ENCODE measurements around the gene MOSPD3. TPM values are rescaled to one million over a fixed set of nuclear protein-coding genes. Genes with fewer than 3 reads are reported as not detected.

Gene MOSPD3
- total and polyA plus RNA-seq, 10 of the 15 experiments (the other 5 are each of a cell fraction or from before 2014, with no cell fraction given) = 0.61 to 13.6 (median 4.1) TPM

- in situ Hi-C loops (cut with MboI) (no loop called here), intact Hi-C loops (cut with micrococcal nuclease; ENCODE audit: unreplicated experiment) (no loop called here)
- DNase-seq (ENCODE audit: low read depth, low spot score) (no peak), ATAC-seq (no peak), FAIRE-seq (peak; percentile 70)
- peaks cover 29% of the 10 kb centered on the region for H3K79me2 ChIP-seq (ENCODE audit: control insufficient read depth, insufficient read depth, low read length)
- RAD21 ChIA-PET (ENCODE audit: unreplicated experiment) = no interaction called here
- CTCF ChIA-PET = interaction anchor here (11.6 kb wide), 1 partner anchor 17 kb away, joined by 190 read pairs; no protein-coding TSS in a partner anchor
- peaks cover 11 to 14% of the 10 kb centered on the region in 2 experiments for H3K36me3 ChIP-seq (ENCODE audit: control insufficient read depth in 2 of 2, insufficient read depth in 2 of 2, low read length in 1 of 2)
- no peak overlapping the region for H3K27ac ChIP-seq (ENCODE audit: control insufficient read depth, insufficient read depth)
- POLR2A ChIA-PET = no interaction called here
- 89% methylated on average over 11 of the region's 11 CpGs for WGBS (ENCODE audit: insufficient coverage, insufficient replicate concordance, low lambda C conversion rate, missing lambda C conversion rate)
- no peak for TF ChIP-seq PML (IDR thresholded peaks at IDR 0.05; ENCODE audit: low read length)
- TF ChIP-seq SMC3 (IDR thresholded peaks at IDR 0.05; ENCODE audit: borderline replicate concordance, low read length) = no peak
- TF ChIP-seq HDGF (IDR thresholded peaks at IDR 0.05) = peak; percentile 80; the same call in 1 of the 2 replicates
- TF ChIP-seq ZNF274 (IDR thresholded peaks at IDR 0.05; ENCODE audit: insufficient read depth, insufficient read length) = no peak
- no peak for TF ChIP-seq USF2 (IDR thresholded peaks at IDR 0.05; ENCODE audit: borderline replicate concordance, low read depth, low read length)
- TF ChIP-seq IKZF1 (conservative IDR thresholded peaks at IDR 0.05) = no peak
- peak; percentile 62 for TF ChIP-seq NR2C2 (IDR thresholded peaks at IDR 0.05; ENCODE audit: borderline replicate concordance, control insufficient read depth, insufficient read length, low read depth)
- no peak for TF ChIP-seq ESRRA (IDR thresholded peaks at IDR 0.05; ENCODE audit: low read length)
- no peak for TF ChIP-seq YBX1 (IDR thresholded peaks at IDR 0.05)
- no peaks in the 10 kb centered on the region for H4K20me1 ChIP-seq (ENCODE audit: control insufficient read depth, insufficient read depth)
- no peak overlapping the region for H3K4me3 ChIP-seq
- H3K4me2 ChIP-seq (ENCODE audit: control insufficient read depth, insufficient read depth) = no peak overlapping the region
- H2AFZ ChIP-seq (ENCODE audit: control insufficient read depth, low read depth, low read length) = no peak overlapping the region
- H3K9ac ChIP-seq (ENCODE audit: control insufficient read depth, insufficient read depth, low read length) = no peak overlapping the region
- peaks cover 21% of the 10 kb centered on the region for H3K4me1 ChIP-seq (ENCODE audit: control insufficient read depth, insufficient read depth, low read length)
- no peaks in the 10 kb centered on the region for H3K27me3 ChIP-seq (replicated peaks in 1 of 2; ENCODE audit: control insufficient read depth in 2 of 2, insufficient read depth in 2 of 2, low read length in 1 of 2)
- BruUV-seq (replicated peaks) = no TSS peak
- no peaks in the 10 kb centered on the region for H3K9me3 ChIP-seq (replicated peaks; ENCODE audit: control insufficient read depth, insufficient read depth, low read length)
- SMC1A ChIA-PET (ENCODE audit: uncharacterized antibody, unreplicated experiment) = no interaction called here
These were observed 31.7 kb upstream of the MOSPD3 start for GRCh38 chr7:100580466-100581283.
